HG02885 (cell line): ENCODE results near the gene PCMTD2.
"Not testable (repeated sequence)": the region's sequence is repeated elsewhere in the genome, so short reads cannot be mapped to it uniquely, and the experiment has no call there.

ENCODE experiments used
- ATAC-seq: cut with Tn5 transposase; IDR thresholded peaks from one replicate; pipeline ENCODE4 v1.9.1; 2021; ENCODE audit warnings: mild to moderate bottlenecking; ENCODE audit not compliant: unreplicated experiment, poor library complexity

The PCMTD2 gene

DNA sequence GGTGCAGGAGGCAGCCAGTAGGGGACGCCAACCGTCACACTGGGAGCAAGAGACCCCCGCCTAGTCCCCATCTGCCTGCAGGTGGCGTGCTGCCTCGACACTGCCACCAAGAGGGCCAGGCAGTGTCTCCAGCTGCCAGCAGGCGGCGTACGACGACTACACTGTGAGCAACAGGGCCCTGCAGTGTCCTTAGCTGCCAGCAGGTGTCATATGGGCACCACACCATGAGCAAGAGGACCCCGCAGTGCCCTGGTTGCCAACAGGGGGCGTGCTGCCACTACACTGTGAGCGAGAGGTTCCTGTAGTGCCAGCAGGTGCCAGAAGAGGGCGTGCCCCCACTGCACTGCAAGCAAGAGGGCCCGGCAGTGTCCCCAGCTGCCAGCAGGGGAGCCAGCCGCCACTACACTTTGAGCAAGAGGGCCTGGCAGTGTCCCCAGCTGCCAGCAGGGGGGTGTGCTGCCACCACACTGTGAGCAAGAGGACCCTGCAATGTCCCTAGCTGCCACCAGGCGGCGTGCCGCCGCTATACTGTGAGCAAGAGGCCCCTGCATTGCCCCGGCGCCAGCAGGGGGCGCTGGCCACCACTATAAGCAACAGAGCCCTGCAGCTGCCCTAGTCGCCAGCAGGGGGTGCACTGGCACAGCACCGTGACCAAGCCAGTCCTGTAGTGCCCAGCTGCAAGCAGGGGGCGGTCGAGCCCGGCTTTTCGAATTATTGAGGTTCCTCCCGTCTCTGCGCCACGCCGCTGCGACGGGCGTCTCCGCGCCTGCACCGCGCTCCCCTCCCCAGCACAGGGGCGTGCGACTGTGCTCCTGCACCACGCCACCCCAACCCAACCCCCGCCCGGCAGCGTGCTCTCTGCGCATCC is 30.3 kb downstream of the PCMTD2 start:
- ATAC-seq: peak; percentile 87

DNA sequence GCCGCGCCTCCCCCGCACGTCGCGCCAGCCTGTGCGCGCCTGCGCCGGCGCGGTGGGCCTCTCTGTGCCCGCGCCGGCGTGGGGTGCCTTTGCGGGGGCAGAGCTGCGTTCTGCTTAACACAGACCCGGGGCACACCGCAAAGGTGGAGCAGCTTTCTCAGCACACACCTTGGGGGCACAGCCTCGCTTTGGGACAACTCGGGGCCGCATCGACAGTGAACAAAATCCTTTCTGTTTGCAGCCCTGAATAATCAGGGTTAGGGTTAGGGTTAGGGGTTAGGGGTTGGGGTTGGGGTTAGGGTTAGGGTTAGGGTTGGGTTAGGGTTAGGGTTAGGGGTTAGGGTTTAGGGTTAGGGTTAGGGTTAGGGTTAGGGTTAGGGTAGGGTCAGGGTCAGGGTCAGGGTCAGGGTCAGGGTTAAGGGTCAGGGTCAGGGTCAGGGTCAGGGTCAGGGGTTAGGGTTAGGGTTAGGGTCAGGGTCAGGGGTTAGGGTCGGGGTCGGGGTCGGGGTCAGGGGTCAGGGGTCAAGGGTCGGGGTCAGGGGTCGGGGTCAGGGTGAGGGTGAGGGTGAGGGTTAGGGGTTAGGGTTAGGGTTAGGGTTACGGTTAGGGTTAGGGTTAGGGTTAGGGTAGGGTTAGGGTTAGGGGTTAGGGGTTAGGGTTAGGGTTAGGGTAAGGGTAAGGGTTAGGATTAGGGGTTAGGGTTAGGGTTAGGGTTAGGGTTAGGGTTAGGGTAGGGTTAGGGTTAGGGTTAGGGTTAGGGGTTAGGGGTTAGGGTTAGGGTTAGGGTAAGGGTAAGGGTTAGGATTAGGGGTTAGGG is 31.1 kb downstream of the PCMTD2 start:
- ATAC-seq: not testable (repeated sequence)

DNA sequence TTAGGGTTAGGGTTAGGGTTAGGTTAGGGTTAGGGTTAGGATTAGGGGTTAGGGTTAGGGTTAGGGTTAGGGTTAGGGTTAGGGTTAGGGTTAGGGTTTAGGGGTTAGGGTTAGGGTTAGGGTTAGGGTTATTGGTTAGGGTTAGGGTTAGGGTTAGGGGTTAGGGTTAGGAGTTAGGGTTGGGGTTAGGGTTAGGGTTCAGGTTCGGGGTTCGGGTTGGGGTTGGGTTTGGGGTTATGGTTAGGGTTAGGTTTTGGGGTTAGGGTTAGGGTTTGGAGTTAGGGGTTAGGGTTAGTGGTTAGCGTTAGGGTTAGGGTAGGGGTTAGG is 31.7 kb downstream of the PCMTD2 start:
- ATAC-seq: not testable (repeated sequence)

DNA sequence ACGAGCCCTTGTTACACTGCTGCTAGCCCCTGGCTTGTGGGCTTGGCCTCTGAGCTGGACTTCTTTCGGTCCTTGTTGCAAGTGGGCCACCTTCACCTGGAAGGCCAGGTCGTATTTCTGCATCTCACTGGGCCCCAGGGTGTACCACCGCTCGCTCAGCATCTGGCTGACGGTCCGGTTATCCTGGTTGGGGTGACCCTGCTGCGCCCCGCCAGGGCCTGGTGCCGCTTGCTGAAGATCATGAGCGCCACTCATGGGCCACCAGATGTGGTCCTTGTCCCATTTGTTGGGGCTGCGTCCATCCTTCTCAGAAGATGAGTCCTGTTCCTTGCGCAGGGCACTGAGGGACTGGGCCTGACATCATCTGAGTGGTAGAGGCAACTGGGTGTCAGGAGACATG is 36.6 kb downstream of the PCMTD2 start:
- ATAC-seq: not testable (repeated sequence)

DNA sequence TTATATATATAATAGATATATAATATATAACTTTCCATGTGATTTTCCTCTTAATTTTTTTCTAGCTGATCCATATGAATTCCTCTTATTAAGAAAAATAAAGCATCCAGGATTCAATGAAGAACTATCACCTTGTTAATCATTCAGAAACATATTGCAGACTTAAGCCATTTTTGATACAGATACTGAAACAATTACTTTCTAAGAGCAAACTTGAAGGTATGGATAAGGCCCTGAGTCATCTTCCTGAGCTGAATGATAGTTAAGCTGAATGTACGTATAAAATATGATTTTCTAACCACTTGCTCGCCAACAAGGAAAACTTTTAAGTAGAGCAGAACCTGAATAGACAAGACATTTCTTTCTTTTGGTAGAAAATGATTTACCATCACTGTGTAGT is 47.5 kb downstream of the PCMTD2 start:
- not testable (repeated sequence) for ATAC-seq

DNA sequence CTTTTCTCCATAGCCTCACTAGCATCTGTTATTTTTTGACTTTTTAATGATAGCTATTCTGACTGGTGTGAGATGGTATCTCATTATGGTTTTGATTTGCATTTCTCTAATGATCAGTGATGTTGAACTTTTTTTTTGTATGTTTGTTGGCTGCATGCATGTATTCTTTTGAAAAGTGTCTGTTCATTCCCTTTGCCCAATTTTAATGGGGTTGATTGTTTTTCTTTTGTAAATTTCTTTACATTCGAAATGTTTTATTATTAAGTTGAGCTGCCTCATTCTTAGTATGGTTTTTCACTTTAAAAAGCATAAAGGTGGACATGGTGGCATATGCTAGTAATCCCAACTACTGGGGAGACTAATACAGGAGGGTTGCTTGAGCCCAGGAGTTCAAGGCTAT is 58.2 kb downstream of the PCMTD2 start:
- ATAC-seq: not testable (repeated sequence)

DNA sequence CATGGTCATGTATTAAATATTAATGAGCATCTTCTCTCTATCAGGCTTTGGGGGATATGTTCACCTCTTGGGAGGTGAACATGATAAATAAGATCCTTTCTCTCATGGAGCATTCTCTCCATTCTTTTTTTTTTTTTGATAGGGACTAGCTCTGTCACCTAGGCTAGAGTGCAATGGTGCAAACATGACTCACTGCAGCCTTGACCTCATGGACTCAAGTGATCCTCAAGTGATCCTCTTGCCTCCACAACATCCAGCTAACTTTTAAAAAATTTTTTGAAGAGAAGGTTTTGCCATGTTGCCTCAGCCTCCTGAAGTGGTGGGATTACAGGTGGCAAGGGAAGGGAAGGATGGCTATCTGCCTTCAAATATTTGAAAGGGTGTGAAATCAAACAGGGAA is 59.8 kb downstream of the PCMTD2 start:
- not testable (repeated sequence) for ATAC-seq

DNA sequence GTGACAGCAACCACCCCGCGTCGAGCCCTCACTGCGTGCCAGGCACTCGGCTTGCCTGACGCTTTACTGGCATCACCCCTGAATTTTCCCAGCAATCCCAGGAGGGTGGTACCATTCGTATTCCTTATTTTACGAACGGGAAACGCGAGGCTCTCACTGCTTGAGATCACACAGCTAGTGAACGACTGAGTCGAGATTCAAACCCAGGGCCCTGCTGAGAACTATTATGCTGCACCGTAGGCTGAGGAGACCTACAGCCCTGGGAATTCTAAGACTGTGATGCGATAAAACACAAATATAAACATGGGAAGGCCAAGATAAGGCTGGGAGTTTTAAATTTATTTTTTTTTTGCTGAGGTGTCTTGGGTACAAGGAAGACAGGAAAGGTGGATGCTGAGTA is 60.3 kb downstream of the PCMTD2 start:
- ATAC-seq: not testable (repeated sequence)

DNA sequence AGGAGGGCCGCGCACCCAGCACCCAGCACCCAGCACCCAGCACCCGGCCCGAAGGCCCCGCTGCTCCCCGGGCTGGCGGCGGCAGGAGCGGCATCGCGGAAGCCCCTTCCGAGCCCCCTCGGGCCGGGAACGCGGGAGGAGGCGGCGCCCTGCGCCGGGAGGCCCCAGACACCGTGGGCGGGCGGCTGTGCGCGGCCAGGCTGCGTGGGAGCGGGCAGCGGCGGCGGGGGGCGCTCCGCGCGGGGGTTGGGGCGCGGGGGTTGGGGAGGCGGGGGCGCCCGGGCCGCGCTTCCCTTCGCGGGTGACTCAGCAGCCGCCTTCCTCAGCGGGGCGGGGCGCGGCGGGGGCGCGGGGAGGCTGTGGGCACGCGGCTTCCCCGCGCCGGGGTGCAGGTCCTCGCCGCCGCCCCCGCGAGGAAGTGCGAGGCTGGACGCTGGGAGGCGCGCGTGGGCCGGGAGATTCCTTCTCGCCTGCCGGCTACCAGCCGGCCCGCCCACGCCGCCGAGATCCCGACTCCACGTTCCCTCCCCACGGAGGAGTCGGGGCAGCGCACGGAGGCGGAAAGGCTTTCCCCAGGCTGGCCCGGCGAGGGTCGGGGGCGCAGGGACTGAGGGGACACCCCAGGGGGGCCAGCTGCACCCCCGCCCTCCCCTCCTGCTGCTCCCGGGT is 61.0 kb downstream of the PCMTD2 start:
- ATAC-seq: not testable (repeated sequence)

DNA sequence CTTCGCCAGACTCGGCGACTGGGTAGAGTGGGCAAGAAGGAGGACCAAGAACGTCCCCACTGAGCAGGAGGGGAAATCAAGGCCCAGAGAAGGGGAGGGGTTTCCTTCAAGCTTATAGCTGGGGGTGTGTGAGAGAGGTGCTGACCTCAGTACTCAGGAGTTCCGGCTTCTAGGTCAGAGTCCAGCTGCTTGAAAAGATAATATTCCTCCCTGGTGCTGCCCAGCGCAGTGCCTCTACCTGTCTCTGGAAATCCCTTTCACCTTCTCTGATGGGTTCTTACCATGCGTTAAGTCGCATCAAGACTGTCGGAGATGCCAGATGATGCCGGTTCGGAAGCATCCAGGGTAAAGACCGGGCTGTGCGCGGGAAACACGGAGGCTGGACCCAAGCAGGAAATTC is 61.8 kb downstream of the PCMTD2 start:
- ATAC-seq: not testable (repeated sequence)

DNA sequence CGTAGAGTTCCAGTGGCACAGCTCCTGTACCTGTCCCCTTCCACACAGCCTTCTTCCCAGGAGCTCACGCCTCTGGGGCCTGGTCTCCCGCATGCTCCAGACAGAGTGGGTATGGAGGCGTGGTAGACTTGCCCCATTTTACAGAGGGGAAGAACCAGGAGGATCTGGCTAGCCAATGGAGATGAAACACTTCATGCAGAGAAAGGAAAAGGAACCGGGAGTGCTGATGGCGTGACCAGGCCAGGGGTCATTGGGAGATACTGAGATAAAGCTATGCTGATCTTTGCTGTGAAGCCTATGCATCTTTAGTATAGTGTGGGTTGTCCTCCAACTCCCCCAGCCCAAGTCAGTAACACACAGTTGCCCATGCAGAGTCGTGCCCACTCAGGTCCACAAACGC is 62.5 kb downstream of the PCMTD2 start:
- ATAC-seq: not testable (repeated sequence)

DNA sequence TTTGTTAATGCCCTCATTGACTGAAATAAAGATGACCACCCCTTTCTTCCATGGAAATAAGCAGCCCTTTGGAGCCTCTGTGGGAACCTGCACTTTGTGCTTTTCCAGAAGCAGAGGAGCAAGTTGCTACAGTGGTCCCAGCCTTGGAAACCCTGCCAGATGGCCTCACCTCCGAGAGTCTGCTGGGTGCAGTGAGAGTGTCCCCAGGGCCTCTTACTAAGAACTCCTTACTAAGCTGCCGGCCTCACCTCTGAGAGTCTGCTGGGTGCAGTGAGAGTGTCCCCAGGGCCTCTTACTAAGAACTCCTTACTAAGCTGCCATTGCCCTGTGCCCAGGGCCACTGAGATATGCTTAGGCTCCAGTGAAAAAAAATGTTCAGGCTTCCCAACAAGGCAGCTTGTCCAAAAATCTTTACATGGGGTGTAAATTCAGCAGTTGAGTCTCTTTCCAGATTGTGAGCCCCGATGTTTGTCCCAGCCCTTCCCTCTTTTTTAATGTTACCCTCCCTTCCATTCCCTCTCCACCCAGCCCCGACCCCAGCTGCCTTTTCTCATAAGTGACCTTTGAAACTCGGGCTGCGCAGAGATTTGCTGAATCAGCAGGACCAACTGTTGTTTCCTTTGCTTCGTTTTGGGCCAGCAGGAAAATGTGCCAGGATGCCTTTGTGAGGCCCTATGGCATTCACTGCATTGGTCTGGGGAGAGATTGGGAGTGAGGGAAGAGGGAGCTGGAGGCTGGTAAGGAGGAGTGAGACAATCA is 66.7 kb downstream of the PCMTD2 start:
- not testable (repeated sequence) for ATAC-seq
